ENCODE results near the gene SLC27A4.

The SLC27A4 gene

GRCh38 chr9:128298535-128299482 lies 41.5 kb upstream of the SLC27A4 start:
- no peak overlapping the region for H3K4me3 ChIP-seq (replicated peaks in 1 of 2; ENCODE audit: low read depth in 2 of 2, low read length in 2 of 2)
- DNase-seq (ENCODE audit: low read depth in 2 of 2) = no peak
- TF ChIP-seq CTCF (IDR thresholded peaks at IDR 0.05; ENCODE audit: low read depth, low read length) = no peak

GRCh38 chr9:128304136-128304970 lies 36.0 kb upstream of the SLC27A4 start:
- no peak overlapping the region for H3K4me3 ChIP-seq (replicated peaks in 1 of 2; ENCODE audit: low read depth in 2 of 2, low read length in 2 of 2)
- no peak for TF ChIP-seq CTCF (IDR thresholded peaks at IDR 0.05; ENCODE audit: low read depth, low read length)
- DNase-seq (ENCODE audit: low read depth in 2 of 2) = peak in 1 of 2 donors; percentile 20

- peak in 1 of 2 donors; percentile 65 for DNase-seq (ENCODE audit: low read depth in 2 of 2)
- no peak for TF ChIP-seq CTCF (IDR thresholded peaks at IDR 0.05; ENCODE audit: low read depth, low read length)
- no peak overlapping the region for H3K4me3 ChIP-seq (replicated peaks in 1 of 2; ENCODE audit: low read depth in 2 of 2, low read length in 2 of 2)
Measured at GRCh38 chr9:128304971-128305288, 35.4 kb upstream of the SLC27A4 start.

GRCh38 chr9:128309551-128309950 lies 30.8 kb upstream of the SLC27A4 start:
- no peak for TF ChIP-seq CTCF (IDR thresholded peaks at IDR 0.05; ENCODE audit: low read depth, low read length)
- DNase-seq (ENCODE audit: low read depth in 2 of 2) = no peak
- H3K4me3 ChIP-seq (replicated peaks in 1 of 2; ENCODE audit: low read depth in 2 of 2, low read length in 2 of 2) = no peak overlapping the region

- no peak for TF ChIP-seq CTCF (IDR thresholded peaks at IDR 0.05; ENCODE audit: low read depth, low read length)
- H3K4me3 ChIP-seq (replicated peaks in 1 of 2; ENCODE audit: low read depth in 2 of 2, low read length in 2 of 2) = no peak overlapping the region
Measured at GRCh38 chr9:128310461-128310860, 29.9 kb upstream of the SLC27A4 start.

GRCh38 chr9:128314697-128315096 lies 25.6 kb upstream of the SLC27A4 start:
- no peak for TF ChIP-seq CTCF (IDR thresholded peaks at IDR 0.05; ENCODE audit: low read depth, low read length)
- H3K4me3 ChIP-seq (replicated peaks in 1 of 2; ENCODE audit: low read depth in 2 of 2, low read length in 2 of 2) = no peak overlapping the region
- no peak for DNase-seq (ENCODE audit: low read depth in 2 of 2)

More at GRCh38 chr9:128310461-128310860, 29.9 kb upstream of the SLC27A4 start:
- DNase-seq (ENCODE audit: low read depth in 2 of 2) = no peak

Measured in cardiac fibroblast (primary cell).